Peyer's patch (tissue), 4 donors: ENCODE data around the gene ACCS. TPM values are rescaled to one million over a fixed set of nuclear protein-coding genes. Genes with fewer than 3 reads are reported as not detected.

ENCODE experiments used
- DNase-seq, 3 donors: peaks; one replicate each; pipeline ENCODE4 v3.0.0-alpha.2; 2017 to 2019
- H3K27ac ChIP-seq, 4 donors: fragments of 200-600 bp; sonication (generic); one replicate each; pipeline ENCODE4 v1.5.1; 2016 to 2019
- H3K27me3 ChIP-seq, 2 donors: fragments of 200-600 bp; sonication (generic); one replicate each; pipeline ENCODE4 v1.5.1; 2019
- H3K36me3 ChIP-seq, 3 donors: fragments of 200-600 bp; sonication (generic); one replicate each; pipeline ENCODE4 v1.5.1; 2016 to 2019
- H3K4me1 ChIP-seq, 4 donors: fragments of 200-600 bp; sonication (generic); one replicate each; pipeline ENCODE4 v1.5.1; 2016 to 2019
- H3K4me3 ChIP-seq, 4 donors: fragments of 200-600 bp; sonication (generic); 1 replicate in 3 of 4; 2 replicates in 1 of 4; pipeline ENCODE4 v1.5.1; 2016 to 2019; ENCODE audit warnings: mild to moderate bottlenecking in 1 of 4
- H3K9me3 ChIP-seq, 4 donors: fragments of 200-600 bp; sonication (generic); one replicate each; pipeline ENCODE4 v1.5.1; 2016 to 2019; ENCODE audit warnings: mild to moderate bottlenecking in 1 of 4
- POLR2A ChIP-seq, 2 donors: fragments of 450-650 bp; IDR thresholded peaks; one replicate each; pipeline ENCODE4 v1.5.1; 2017; ENCODE audit warnings: antibody characterized with exemption in 2 of 2, mild to moderate bottlenecking in 2 of 2, moderate library complexity in 2 of 2
- total RNA-seq, 4 donors: library from RNA; depleted of rRNA; stranded (reverse); fragments of >200 nt; gene quantifications; one replicate each; pipeline ENCODE4 v1.1.0, GENCODE V29; 2016
- TF ChIP-seq, protein P1 (sequence below), 6 experiments: fragments of 450-650 bp in 4 of 6; fragments of 200-600 bp in 2 of 6; sonication (generic) in 1 of 6; IDR thresholded peaks; one replicate each; pipeline ENCODE4 v1.5.1; 2017 to 2019; ENCODE audit warnings: antibody characterized with exemption in 6 of 6, mild to moderate bottlenecking in 3 of 6, moderate library complexity in 1 of 6

ACCS gene
- total RNA-seq, 4 donors from 2014 or later, result 31.5 to 70.7 (median 46.3) TPM

DNA sequence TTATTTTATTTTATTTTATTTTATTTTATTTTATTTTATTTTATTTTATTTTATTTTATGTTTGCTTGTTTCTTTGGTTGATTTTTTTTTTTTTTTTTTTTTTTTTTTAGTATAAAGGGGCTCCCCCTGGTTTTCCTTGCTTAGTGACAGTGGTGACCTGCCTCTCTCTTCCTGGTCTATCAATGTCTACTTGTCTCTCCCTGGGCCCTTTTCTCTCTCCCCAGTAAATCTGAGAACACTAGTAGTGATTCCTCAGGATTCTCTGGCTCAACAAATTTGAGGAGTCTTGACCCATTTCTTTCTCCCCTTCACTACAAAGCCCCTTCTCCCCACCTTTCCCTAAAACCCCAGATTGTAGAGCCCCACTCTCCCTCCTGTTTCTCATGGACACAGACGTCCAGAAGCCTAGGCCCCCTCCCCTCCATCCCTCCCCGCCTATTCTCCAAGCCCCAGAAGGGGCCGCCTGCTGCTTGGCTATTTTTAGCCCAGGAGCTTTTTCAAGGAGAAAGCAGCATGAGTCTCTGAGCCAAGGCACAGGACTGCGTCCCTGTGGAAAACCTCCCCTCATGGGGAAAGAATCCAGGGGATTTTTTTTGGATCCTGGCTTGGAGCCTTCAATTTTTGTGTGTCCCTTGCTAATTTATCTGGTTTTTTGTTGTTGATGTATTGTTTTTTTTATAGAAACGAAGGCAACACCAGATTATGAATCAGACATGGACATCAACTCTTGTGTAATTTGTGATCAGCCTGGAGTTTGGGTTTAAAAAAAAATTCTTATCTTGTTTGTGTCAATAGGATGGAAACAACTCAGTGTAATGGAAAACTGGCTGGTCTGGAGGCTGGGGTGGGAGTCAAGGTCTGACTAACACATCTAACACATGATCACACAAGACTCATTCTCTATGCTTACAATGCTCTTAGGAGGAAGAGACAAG lies 35.8 kb upstream of the ACCS start:
- no peak overlapping the region for H3K4me3 ChIP-seq
- TF ChIP-seq, protein P1, sequence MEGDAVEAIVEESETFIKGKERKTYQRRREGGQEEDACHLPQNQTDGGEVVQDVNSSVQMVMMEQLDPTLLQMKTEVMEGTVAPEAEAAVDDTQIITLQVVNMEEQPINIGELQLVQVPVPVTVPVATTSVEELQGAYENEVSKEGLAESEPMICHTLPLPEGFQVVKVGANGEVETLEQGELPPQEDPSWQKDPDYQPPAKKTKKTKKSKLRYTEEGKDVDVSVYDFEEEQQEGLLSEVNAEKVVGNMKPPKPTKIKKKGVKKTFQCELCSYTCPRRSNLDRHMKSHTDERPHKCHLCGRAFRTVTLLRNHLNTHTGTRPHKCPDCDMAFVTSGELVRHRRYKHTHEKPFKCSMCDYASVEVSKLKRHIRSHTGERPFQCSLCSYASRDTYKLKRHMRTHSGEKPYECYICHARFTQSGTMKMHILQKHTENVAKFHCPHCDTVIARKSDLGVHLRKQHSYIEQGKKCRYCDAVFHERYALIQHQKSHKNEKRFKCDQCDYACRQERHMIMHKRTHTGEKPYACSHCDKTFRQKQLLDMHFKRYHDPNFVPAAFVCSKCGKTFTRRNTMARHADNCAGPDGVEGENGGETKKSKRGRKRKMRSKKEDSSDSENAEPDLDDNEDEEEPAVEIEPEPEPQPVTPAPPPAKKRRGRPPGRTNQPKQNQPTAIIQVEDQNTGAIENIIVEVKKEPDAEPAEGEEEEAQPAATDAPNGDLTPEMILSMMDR (IDR thresholded peaks at IDR 0.05), result no peak
- no peak for TF ChIP-seq POLR2A (IDR thresholded peaks at IDR 0.05)
- H3K36me3 ChIP-seq, result no peaks in the 10 kb centered on the region
- no peaks in the 10 kb centered on the region for H3K27me3 ChIP-seq
- no peak for DNase-seq
- H3K4me1 ChIP-seq, result no peaks in the 10 kb centered on the region
- H3K27ac ChIP-seq, result peak overlapping the region in 3 of 4 donors; percentile 49 to 77 (median 72)
- no peaks in the 10 kb centered on the region for H3K9me3 ChIP-seq

DNA sequence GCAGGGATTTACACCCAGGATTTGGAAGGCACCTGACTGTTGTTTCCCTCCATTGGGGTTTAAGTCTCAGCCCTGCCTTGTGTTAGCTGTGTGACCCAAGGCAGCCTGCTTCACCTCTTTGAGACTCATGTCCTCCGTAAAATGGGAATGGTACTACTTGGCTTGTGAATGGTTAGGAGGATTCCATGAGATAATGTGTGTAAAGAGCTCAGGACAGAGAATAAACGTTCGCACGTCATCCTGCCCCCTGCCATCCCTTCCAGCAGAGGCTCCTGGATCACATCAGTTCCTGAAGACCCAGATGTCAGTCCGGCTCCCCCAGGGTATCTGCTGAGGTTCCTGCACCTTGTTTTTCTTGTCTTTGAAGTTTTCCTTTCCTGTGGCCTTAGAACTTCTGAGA lies 35.1 kb upstream of the ACCS start:
- Histone ChIP-seq H3K4me3 (no peak overlapping the region), H3K4me1 (no peaks in the 10 kb centered on the region), H3K27me3 (no peaks in the 10 kb centered on the region), H3K9me3 (no peaks in the 10 kb centered on the region), H3K27ac (peak overlapping the region; percentile 42 to 77 (median 60)), H3K36me3 (no peaks in the 10 kb centered on the region)
- TF ChIP-seq POLR2A (IDR thresholded peaks at IDR 0.05), result no peak
- TF ChIP-seq, protein P1 (IDR thresholded peaks at IDR 0.05), result no peak
- DNase-seq, result no peak

DNA sequence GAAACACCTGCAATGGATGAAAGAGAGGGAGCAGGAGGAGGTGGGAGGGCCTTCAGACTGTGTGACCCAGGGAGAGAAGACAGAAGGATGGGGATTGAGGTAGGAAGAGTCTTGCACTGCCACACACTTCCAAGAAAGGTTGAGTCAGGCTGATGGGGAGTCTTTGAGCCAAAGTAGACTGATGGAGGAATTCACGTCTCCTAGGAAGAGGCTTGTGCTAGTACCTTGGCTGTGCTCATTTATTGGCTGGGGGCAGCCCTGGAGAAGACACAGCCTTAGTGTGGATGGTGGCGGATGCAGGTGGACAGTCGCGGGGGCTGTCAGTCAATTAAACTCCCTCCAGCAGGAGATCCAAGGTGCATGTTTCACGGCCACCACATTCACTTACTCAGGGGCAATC lies 34.5 kb upstream of the ACCS start:
- no peak for DNase-seq
- no peaks in the 10 kb centered on the region for H3K4me1 ChIP-seq
- no peak for TF ChIP-seq POLR2A (IDR thresholded peaks at IDR 0.05)
- TF ChIP-seq, protein P1 (IDR thresholded peaks at IDR 0.05), result no peak
- H3K27me3 ChIP-seq, result no peaks in the 10 kb centered on the region
- peak overlapping the region; percentile 42 to 77 (median 60) for H3K27ac ChIP-seq
- H3K4me3 ChIP-seq, result no peak overlapping the region
- H3K36me3 ChIP-seq, result no peaks in the 10 kb centered on the region
- H3K9me3 ChIP-seq, result no peaks in the 10 kb centered on the region

DNA sequence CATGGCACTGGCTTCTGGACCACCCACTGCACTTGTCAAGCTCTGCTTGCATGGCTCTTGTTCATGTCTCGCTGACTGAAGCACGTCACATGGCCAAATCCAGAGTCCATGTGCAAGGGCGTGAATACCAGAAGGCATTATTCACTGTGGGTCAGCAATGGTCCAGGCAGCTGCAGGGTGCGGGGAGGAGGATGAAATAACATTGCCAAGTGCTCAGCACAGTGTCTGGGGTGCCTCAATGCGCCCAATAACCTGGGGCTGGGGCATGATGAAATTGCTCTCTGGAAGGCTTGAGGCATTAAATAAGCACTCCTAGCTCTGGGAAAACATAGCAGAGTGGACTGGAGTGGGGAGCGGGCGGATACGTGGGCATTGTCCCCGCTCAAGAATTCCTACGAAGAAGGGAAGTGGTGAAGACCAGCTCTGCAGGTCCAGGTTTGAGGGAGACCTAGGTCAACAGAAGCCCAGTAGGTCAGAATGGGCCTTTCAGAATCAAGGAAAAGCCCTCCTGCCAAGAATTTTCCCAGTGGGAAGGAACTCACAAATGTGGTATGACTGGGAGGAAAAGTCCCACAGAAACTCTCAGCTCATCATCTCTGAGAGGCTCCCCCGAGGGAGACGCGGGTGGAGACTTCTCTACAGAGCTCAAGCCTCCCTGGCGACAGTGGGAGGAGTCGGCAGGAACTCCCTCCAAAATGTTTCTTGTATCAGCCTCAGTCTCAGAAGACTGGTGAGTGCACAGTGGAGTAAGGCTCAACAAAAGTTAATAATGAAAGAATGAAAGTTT lies 33.6 kb upstream of the ACCS start:
- DNase-seq, result peak in 1 of 3 donors; percentile 54
- no peak overlapping the region for H3K4me3 ChIP-seq
- TF ChIP-seq, protein P1 (IDR thresholded peaks at IDR 0.05), result no peak
- no peak for TF ChIP-seq POLR2A (IDR thresholded peaks at IDR 0.05)
- H3K9me3 ChIP-seq, result no peaks in the 10 kb centered on the region
- H3K27me3 ChIP-seq, result no peaks in the 10 kb centered on the region
- H3K4me1 ChIP-seq, result no peaks in the 10 kb centered on the region
- H3K36me3 ChIP-seq, result no peaks in the 10 kb centered on the region
- H3K27ac ChIP-seq, result peak overlapping the region in 3 of 4 donors; percentile 0 to 59 (median 28)

DNA sequence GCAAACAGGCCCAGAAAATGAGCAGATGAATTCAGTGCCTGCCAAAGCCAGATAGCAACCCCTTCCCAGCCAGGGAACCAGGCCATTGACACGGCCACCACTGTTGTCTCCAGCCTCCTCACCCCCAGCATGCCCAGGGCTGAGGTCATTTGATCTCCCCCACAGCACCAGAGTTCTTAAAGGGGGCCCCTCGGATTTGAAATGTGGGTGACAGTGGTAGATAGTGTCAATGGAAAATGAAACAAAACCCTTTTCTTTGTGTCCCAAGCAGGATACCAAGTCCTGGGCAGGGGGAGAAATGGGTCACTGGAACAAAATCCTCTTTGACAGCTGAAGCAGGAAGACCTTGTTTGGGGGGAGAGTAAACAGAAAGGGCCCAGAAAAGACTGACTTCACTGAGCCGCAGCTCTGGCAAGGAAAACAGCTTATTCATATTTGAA lies 32.6 kb upstream of the ACCS start:
- Histone ChIP-seq H3K27me3 (no peaks in the 10 kb centered on the region), H3K4me1 (no peaks in the 10 kb centered on the region), H3K27ac (peak overlapping the region in 2 of 4 donors; percentile 0 to 59), H3K4me3 (no peak overlapping the region), H3K9me3 (no peaks in the 10 kb centered on the region), H3K36me3 (no peaks in the 10 kb centered on the region)
- no peak for TF ChIP-seq POLR2A (IDR thresholded peaks at IDR 0.05)
- TF ChIP-seq, protein P1 (IDR thresholded peaks at IDR 0.05), result no peak
- no peak for DNase-seq
